NT2/D1 (cell line): ENCODE measurements around the gene PMAIP1.

ENCODE experiments used
- SUZ12 ChIP-seq: IDR thresholded peaks from 2 replicates; pipeline ENCODE4 v1.6.1; 2011; ENCODE audit not compliant: insufficient read length, insufficient read depth; ENCODE audit errors: extremely low read depth
- ZNF274 ChIP-seq: IDR thresholded peaks from 2 replicates; pipeline ENCODE4 v1.6.1; 2011; ENCODE audit warnings: mild to moderate bottlenecking, low read depth, low read length

- TF ChIP-seq ZNF274 = no peak
- TF ChIP-seq SUZ12 = no peak
These were observed 39.3 kb downstream of the PMAIP1 start for GRCh38 chr18:59939127-59939526.
